Daoy (cell line): ENCODE results near the gene KIF3B. TPM values are rescaled to one million over a fixed set of nuclear protein-coding genes. Genes with fewer than 3 reads are reported as not detected.

ENCODE experiments used
- total RNA-seq: library from RNA; depleted of rRNA; stranded (reverse); fragments of >200 nt; shearing (Covaris generic); gene quantifications from 2 replicates; pipeline ENCODE4 v1.2.3, GENCODE V29; 2014; rRNA removed

The KIF3B gene
- total RNA-seq, 1 experiment from 2014 or later = 13.8 TPM

Other genes with a start within 250 kb of the KIF3B start
- gene HCK, start 225.4 kb upstream of the KIF3B start, total RNA-seq = 0.15 TPM in 1 of 2 replicates, not detected in the other
- 17.9 and 21.4 TPM in 2 replicates for gene TM9SF4, start 167.9 kb upstream of the KIF3B start, total RNA-seq
- 3.4 and 4.6 TPM in 2 replicates for gene PLAGL2, start 69.9 kb upstream of the KIF3B start, total RNA-seq
- 36.9 and 38.5 TPM in 2 replicates for gene POFUT1, start 69.8 kb upstream of the KIF3B start, total RNA-seq
- gene ASXL1, start 80.7 kb downstream of the KIF3B start, total RNA-seq = 26.1 and 39.9 TPM in 2 replicates